A549 (cell line): ENCODE measurements around the gene KLK2. TPM values are rescaled to one million over a fixed set of nuclear protein-coding genes. Genes with fewer than 3 reads are reported as not detected.

ENCODE experiments used
- ATAC-seq, 2 experiments: fragments of 200-7000 bp in 1 of 2; fragments of >200 bp in 1 of 2; cut with Nextera tagmentation in 1 of 2; cut with Tn5 transposase in 1 of 2; 3 replicates each; pipeline versions ENCODE4 v1.8.0 to v1.9.1; 2018 to 2020; ENCODE audit warnings: mild to moderate bottlenecking in 1 of 2, moderate library complexity in 1 of 2
- CTCF ChIA-PET: fragments of 300-600 bp; sonication (Branson Sonifier 250); formaldehyde crosslinking; extraction: SDS; loops from one replicate; lab custom pipeline; 2021; ENCODE audit warnings: antibody characterized with exemption, inconsistent platforms; lab: Yijun Ruan, JAX
- POLR2A ChIA-PET: fragments of 350-600 bp; formaldehyde crosslinking; extraction: SDS; loops from one replicate; lab custom pipeline; 2021; ENCODE audit warnings: antibody characterized with exemption, inconsistent platforms; lab: Yijun Ruan, JAX
- DNase-seq, 2 experiments: peaks; one replicate each; pipeline versions ENCODE4 v3.0.0 to v3.0.0-alpha.2; 2011 to 2016; ENCODE audit warnings: low read depth in 1 of 2, low spot score in 1 of 2
- FAIRE-seq: peaks from 2 replicates; lab custom pipeline; 2011; peaks lifted over from hg19 to GRCh38; lab: Jason Lieb, UNC
- H3K27ac ChIP-seq, 2 experiments: fragments of >200 bp; sonication (Bioruptor Twin); formaldehyde crosslinking; 3 replicates each; pipeline ENCODE4 v1.5.1; 2016 to 2017
- H3K4me1 ChIP-seq: fragments of >200 bp; sonication (Bioruptor Twin); formaldehyde crosslinking; 3 replicates; pipeline ENCODE4 v1.6.1; 2016
- H3K4me2 ChIP-seq: fragments of >200 bp; sonication (Bioruptor Twin); formaldehyde crosslinking; 3 replicates; pipeline ENCODE4 v1.6.1; 2016
- H3K4me3 ChIP-seq: fragments of >200 bp; sonication (Bioruptor Twin); formaldehyde crosslinking; 3 replicates; pipeline ENCODE4 v1.5.1; 2016
- H3K9me3 ChIP-seq: fragments of >200 bp; sonication (Bioruptor Twin); formaldehyde crosslinking; 3 replicates; pipeline ENCODE4 v1.6.1; 2016
- BCL3 ChIP-seq: fragments of >200 bp; sonication (Bioruptor Twin); formaldehyde crosslinking; IDR thresholded peaks from 3 replicates; pipeline ENCODE4 v1.6.1; 2016
- BHLHE40 ChIP-seq: IDR thresholded peaks from 2 replicates; pipeline ENCODE4 v1.6.1; 2012; ENCODE audit warnings: low read depth, low read length, inconsistent platforms
- CBX8 ChIP-seq: fragments of 200-600 bp; sonication (generic); IDR thresholded peaks from 2 replicates; pipeline ENCODE4 v1.6.1; 2016
- CEBPB ChIP-seq, 2 experiments: fragments of >200 bp in 1 of 2; sonication (Bioruptor Twin) in 1 of 2; formaldehyde crosslinking in 1 of 2; IDR thresholded peaks; 2 replicates each; pipeline ENCODE4 v1.6.1; 2012 to 2016
- FOSB ChIP-seq: fragments of 250-450 bp; sonication (Bioruptor Pico); IDR thresholded peaks from 2 replicates; pipeline ENCODE4 v1.5.0; 2020; ENCODE audit warnings: mild to moderate bottlenecking, moderate library complexity
- FOXS1 ChIP-seq: fragments of 250-450 bp; sonication (Bioruptor Pico); IDR thresholded peaks from 2 replicates; pipeline ENCODE4 v1.5.0; 2020; ENCODE audit warnings: mild to moderate bottlenecking, moderate library complexity
- GATA3 ChIP-seq: IDR thresholded peaks from 2 replicates; pipeline ENCODE4 v1.6.1; 2012; ENCODE audit warnings: borderline replicate concordance
- HDAC2 ChIP-seq: fragments of 200-600 bp; sonication (generic); IDR thresholded peaks from 2 replicates; pipeline ENCODE4 v1.6.1; 2016
- HES2 ChIP-seq: fragments of >200 bp; sonication (Bioruptor Twin); formaldehyde crosslinking; IDR thresholded peaks from 2 replicates; pipeline ENCODE4 v1.6.1; 2016
- HOXA7 ChIP-seq: fragments of 250-450 bp; sonication (Bioruptor Pico); IDR thresholded peaks from 2 replicates; pipeline ENCODE4 v1.5.0; 2020; ENCODE audit warnings: mild to moderate bottlenecking, moderate library complexity
- HOXB13 ChIP-seq: fragments of 250-450 bp; sonication (Bioruptor Pico); IDR thresholded peaks from 2 replicates; pipeline ENCODE4 v1.5.0; 2020; ENCODE audit warnings: low read depth, mild to moderate bottlenecking, moderate library complexity
- JUN ChIP-seq, 2 experiments: fragments of >200 bp; sonication (Bioruptor Twin); formaldehyde crosslinking; IDR thresholded peaks; 2 replicates in 1 of 2; 3 replicates in 1 of 2; pipeline ENCODE4 v1.6.1; 2016 to 2017
- KDM1A ChIP-seq: fragments of 200-600 bp; sonication (generic); IDR thresholded peaks from 2 replicates; pipeline ENCODE4 v1.6.1; 2016; ENCODE audit warnings: low read depth, mild to moderate bottlenecking
- MAZ ChIP-seq: fragments of 150-350 bp; IDR thresholded peaks from 2 replicates; pipeline ENCODE4 v1.6.1; 2014; ENCODE audit warnings: antibody characterized with exemption, low read depth, low read length, borderline replicate concordance
- MYC ChIP-seq: IDR thresholded peaks from 2 replicates; pipeline ENCODE4 v1.6.1; 2012; ENCODE audit warnings: mild to moderate bottlenecking, inconsistent platforms, low read length, improper control_type of control experiment, borderline replicate concordance
- NR3C1 ChIP-seq: fragments of >200 bp; sonication (Bioruptor Twin); formaldehyde crosslinking; IDR thresholded peaks from 3 replicates; pipeline ENCODE4 v1.6.1; 2017
- PHF8 ChIP-seq: fragments of 200-600 bp; sonication (generic); IDR thresholded peaks from 2 replicates; pipeline ENCODE4 v1.6.1; 2016; ENCODE audit warnings: low read depth, mild to moderate bottlenecking, antibody characterized with exemption, moderate library complexity, borderline replicate concordance
- POLR2A ChIP-seq: IDR thresholded peaks from 2 replicates; pipeline ENCODE4 v1.6.1; 2012; ENCODE audit warnings: mild to moderate bottlenecking, low read length
- TFCP2L1 ChIP-seq: fragments of 250-450 bp; sonication (Bioruptor Pico); IDR thresholded peaks from 2 replicates; pipeline ENCODE4 v1.5.0; 2021; ENCODE audit warnings: mild to moderate bottlenecking
- TP53 ChIP-seq: fragments of 250-450 bp; sonication (Bioruptor Pico); IDR thresholded peaks from 2 replicates; pipeline ENCODE4 v1.5.0; 2021; ENCODE audit warnings: mild to moderate bottlenecking, moderate library complexity
- ZC3H11A ChIP-seq: fragments of 450-650 bp; IDR thresholded peaks from 2 replicates; pipeline ENCODE4 v1.6.1; 2014; ENCODE audit warnings: antibody characterized with exemption, mild to moderate bottlenecking
- ZFP36 ChIP-seq: fragments of 450-650 bp; IDR thresholded peaks from 2 replicates; pipeline ENCODE4 v1.6.1; 2014; ENCODE audit warnings: borderline replicate concordance; ENCODE audit not compliant: partially characterized antibody
- WGBS: methylation state at CpG from one replicate; pipeline ENCODE4 v1.1.6; 2017; ENCODE audit errors: missing lambda C conversion rate; 5-methylcytosine and 5-hydroxymethylcytosine counted together
- polyA plus RNA-seq, 4 experiments: library from polyadenylated mRNA; depleted of rRNA in 3 of 4; stranded (reverse); fragments of >200 nt; fragmentation: RNase III in 1 of 4; extraction: RNeasy Plus Mini Kit Qiagen cat#74134 plus additional on column Dnase treatment in 1 of 4; gene quantifications; 2 replicates in 3 of 4; 3 replicates in 1 of 4; pipeline ENCODE4 v1.2.3, GENCODE V29; 2011 to 2017
- TF ChIP-seq, protein P1 (sequence below): IDR thresholded peaks from 2 replicates; pipeline ENCODE4 v1.6.1; 2012
- TF ChIP-seq, protein P2 (sequence below): IDR thresholded peaks from 2 replicates; pipeline ENCODE4 v1.6.1; 2012; ENCODE audit warnings: low read depth, borderline replicate concordance

The KLK2 gene
- polyA plus RNA-seq, 2 of the 4 experiments (the other 2 are of a cell fraction), result 0.21 to 0.49 TPM

GRCh38 chr19:50835785-50836542 is 37.3 kb upstream of the KLK2 start:
- DNase-seq (peak; percentile 83 to 95), ATAC-seq (peak; percentile 83 to 96), FAIRE-seq (no peak)
- ChIA-PET POLR2A (no interaction called here), CTCF (interaction anchor here (0.9 to 4.8 kb wide), 2 partner anchors 9 to 86 kb away, joined by 3 to 39 read pairs; no protein-coding TSS in a partner anchor)
- Histone ChIP-seq H3K4me2 (peak overlapping the region; percentile 91), H3K4me3 (peak overlapping the region; percentile 56), H3K4me1 (peaks cover 9% of the 10 kb centered on the region; the same call in 1 of the 3 replicates), H3K27ac (peak overlapping the region; percentile 64 to 83), H3K9me3 (no peaks in the 10 kb centered on the region)
- no peak for TF ChIP-seq GATA3
- TF ChIP-seq MAZ, result 0 out of 2 replicates have a peak, but pooled peaks have one; percentile 56
- TF ChIP-seq, protein P1, sequence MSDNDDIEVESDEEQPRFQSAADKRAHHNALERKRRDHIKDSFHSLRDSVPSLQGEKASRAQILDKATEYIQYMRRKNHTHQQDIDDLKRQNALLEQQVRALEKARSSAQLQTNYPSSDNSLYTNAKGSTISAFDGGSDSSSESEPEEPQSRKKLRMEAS, result peak; percentile 74; the same call in 1 of the 2 replicates
- peak; percentile 60; the same call in 1 of the 3 replicates for TF ChIP-seq BCL3
- TF ChIP-seq HES2, result no peak
- peak; percentile 53; the same call in 1 of the 2 replicates for TF ChIP-seq PHF8
- TF ChIP-seq MYC, result no peak
- peak in 1 of 2 experiments; percentile 54; a peak in 1 of 5 replicates for TF ChIP-seq JUN (IDR thresholded peaks at IDR 0.05)
- TF ChIP-seq HOXB13 (CRISPR knock-in tag), result no peak
- TF ChIP-seq, protein P2, sequence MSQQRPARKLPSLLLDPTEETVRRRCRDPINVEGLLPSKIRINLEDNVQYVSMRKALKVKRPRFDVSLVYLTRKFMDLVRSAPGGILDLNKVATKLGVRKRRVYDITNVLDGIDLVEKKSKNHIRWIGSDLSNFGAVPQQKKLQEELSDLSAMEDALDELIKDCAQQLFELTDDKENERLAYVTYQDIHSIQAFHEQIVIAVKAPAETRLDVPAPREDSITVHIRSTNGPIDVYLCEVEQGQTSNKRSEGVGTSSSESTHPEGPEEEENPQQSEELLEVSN, result 0 out of 2 replicates have a peak, but pooled peaks have one; percentile 64
- TF ChIP-seq KDM1A, result no peak
- TF ChIP-seq CBX8, result no peak
- TF ChIP-seq HOXA7, result no peak
- no peak for TF ChIP-seq CEBPB (IDR thresholded peaks at IDR 0.05)
- no peak for TF ChIP-seq ZC3H11A
- peak; percentile 97 for TF ChIP-seq POLR2A
- WGBS, result 12% methylated on average over 35 of the region's 67 CpGs

DNA sequence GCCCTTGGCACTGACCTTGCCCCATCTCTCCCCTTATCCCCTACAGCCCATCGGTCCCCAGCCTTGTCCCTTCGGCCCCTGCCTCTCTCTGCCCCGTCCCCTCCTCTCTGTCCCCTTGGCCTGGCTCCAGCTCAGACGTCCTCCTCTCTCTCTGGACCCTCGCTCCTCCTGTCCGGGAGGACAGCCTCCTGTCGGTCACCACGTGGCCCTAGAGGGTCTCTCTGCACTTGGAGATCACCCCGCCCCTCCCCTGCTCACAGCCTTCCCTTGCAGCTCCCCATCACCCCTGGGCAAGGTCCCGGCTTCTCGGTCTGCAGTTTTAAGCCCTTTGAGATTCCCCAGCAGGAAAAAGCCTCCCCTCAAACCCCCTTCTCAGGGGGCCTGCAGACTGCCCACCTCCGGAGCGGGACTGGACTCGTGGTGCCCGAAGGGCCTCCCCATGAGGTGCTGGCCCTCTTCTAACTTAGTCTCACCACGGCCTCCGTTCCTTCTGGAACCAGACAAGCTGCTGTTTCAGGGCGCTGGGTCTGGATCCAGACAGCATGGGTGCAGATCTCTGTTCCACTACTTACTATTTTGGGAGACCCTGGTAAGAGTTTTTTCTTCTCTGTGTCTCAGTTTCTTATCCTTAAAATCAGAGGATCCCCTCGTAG is 36.6 kb upstream of the KLK2 start:
- H3K4me3 ChIP-seq, result peak overlapping the region; percentile 56; the same call in 1 of the 3 replicates
- peaks cover 9% of the 10 kb centered on the region; the same call in 1 of the 3 replicates for H3K4me1 ChIP-seq
- ATAC-seq (no peak), FAIRE-seq (no peak), DNase-seq (no peak)
- CTCF ChIA-PET, result interaction anchor here (0.7 to 4.8 kb wide), 4 partner anchors 18 to 180 kb away, joined by 3 to 39 read pairs (median 4); partner anchors contain the start of gene KLK3
- peak overlapping the region; percentile 91 for H3K4me2 ChIP-seq
- 81% methylated on average over 19 of the region's 19 CpGs for WGBS
- TF ChIP-seq NR3C1 (no peak), FOSB (CRISPR knock-in tag) (no peak), BHLHE40 (no peak), POLR2A (0 out of 2 replicates have a peak, but pooled peaks have one; percentile 11)
- H3K9me3 ChIP-seq, result no peaks in the 10 kb centered on the region
- POLR2A ChIA-PET, result no interaction called here
- peak overlapping the region; percentile 64 to 83; a peak in 5 of 6 replicates for H3K27ac ChIP-seq

DNA sequence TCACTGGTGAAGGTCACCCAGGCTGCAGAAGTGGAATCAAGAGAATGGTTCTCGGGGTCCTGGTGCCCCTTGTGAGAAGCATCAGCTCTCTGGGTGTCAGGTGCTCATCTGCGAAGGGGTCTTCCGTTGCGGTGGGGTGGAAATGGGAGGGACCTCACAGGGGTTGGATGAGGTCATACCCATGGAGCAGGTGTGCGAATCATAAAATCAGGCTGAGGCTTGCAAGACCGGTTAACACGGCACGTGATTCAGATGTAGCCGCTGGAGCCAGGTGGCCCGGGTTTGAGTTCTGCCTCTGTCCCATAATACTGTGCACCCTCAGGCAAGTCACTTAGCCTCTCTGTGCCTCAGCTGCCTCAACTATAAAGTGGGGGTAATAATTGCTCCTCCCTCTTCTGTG is 35.9 kb upstream of the KLK2 start:
- Histone ChIP-seq H3K4me3 (no peak overlapping the region), H3K27ac (no peak overlapping the region), H3K4me1 (peaks cover 9% of the 10 kb centered on the region; the same call in 1 of the 3 replicates), H3K9me3 (peaks cover 4% of the 10 kb centered on the region; the same call in 1 of the 3 replicates), H3K4me2 (no peak overlapping the region)
- FAIRE-seq, result no peak
- peak; percentile 29 for TF ChIP-seq ZFP36
- TF ChIP-seq FOXS1 (CRISPR knock-in tag), result no peak
- TF ChIP-seq TP53 (CRISPR knock-in tag), result no peak
- no peak for TF ChIP-seq TFCP2L1
- no peak for TF ChIP-seq HDAC2
- ChIA-PET CTCF (interaction anchor here (0.7 to 4.8 kb wide), 10 partner anchors 17 to 180 kb away, joined by 3 to 39 read pairs (median 4); partner anchors contain the start of gene KLK3), POLR2A (no interaction called here)
- no peak for DNase-seq
- 67% methylated on average over 10 of the region's 10 CpGs for WGBS
- ATAC-seq, result no peak
